HEK293 (cell line): ENCODE measurements around the gene AZIN2.

ENCODE experiments used
- SETDB1 ChIP-seq: IDR thresholded peaks from one replicate; pipeline ENCODE4 v1.6.1; 2017; ENCODE audit warnings: mild to moderate bottlenecking, low read length, moderate library complexity, mixed read lengths; ENCODE audit not compliant: insufficient read length
- ZBTB1 ChIP-seq: fragments of 450-650 bp; formaldehyde crosslinking; IDR thresholded peaks from 2 replicates; pipeline ENCODE4 v1.5.1; 2016; ENCODE audit warnings: missing biosample characterization, missing genetic modification characterization
- ZBTB8A ChIP-seq: fragments of 450-650 bp; formaldehyde crosslinking; IDR thresholded peaks from 2 replicates; pipeline ENCODE4 v1.5.1; 2016; ENCODE audit warnings: missing biosample characterization, missing genetic modification characterization
- ZNF274 ChIP-seq, 2 experiments: fragments of 200-500 bp in 1 of 2; fragments of 450-650 bp in 1 of 2; sonication (Bioruptor generic) in 1 of 2; formaldehyde crosslinking in 1 of 2; IDR thresholded peaks; 2 replicates each; pipeline versions ENCODE4 v1.5.1 to v1.6.1; 2014 to 2016; ENCODE audit warnings: borderline replicate concordance in 1 of 2, inconsistent platforms in 1 of 2, low read length in 1 of 2, missing biosample characterization in 1 of 2, missing genetic modification characterization in 1 of 2
- ZNF514 ChIP-seq: fragments of 450-650 bp; formaldehyde crosslinking; IDR thresholded peaks from 2 replicates; pipeline ENCODE4 v1.5.1; 2016; ENCODE audit warnings: missing biosample characterization, missing genetic modification characterization
- ZNF544 ChIP-seq: fragments of 450-650 bp; formaldehyde crosslinking; IDR thresholded peaks from 2 replicates; pipeline ENCODE4 v1.5.0; 2017; ENCODE audit warnings: missing biosample characterization, missing genetic modification characterization
- ZNF549 ChIP-seq: fragments of 450-650 bp; IDR thresholded peaks from 2 replicates; pipeline ENCODE4 v1.5.1; 2018; ENCODE audit warnings: missing biosample characterization, missing genetic modification characterization, mild to moderate bottlenecking, inconsistent platforms, moderate library complexity
- TF ChIP-seq, protein P1 (sequence below): fragments of 450-650 bp; formaldehyde crosslinking; IDR thresholded peaks from 2 replicates; pipeline ENCODE4 v1.5.1; 2016; ENCODE audit warnings: missing biosample characterization, missing genetic modification characterization
- TF ChIP-seq, protein P2 (sequence below): fragments of 450-650 bp; formaldehyde crosslinking; IDR thresholded peaks from 2 replicates; pipeline ENCODE4 v1.5.1; 2016; ENCODE audit warnings: missing biosample characterization, missing genetic modification characterization
- TF ChIP-seq, protein P3 (sequence below): sonication (generic); formaldehyde crosslinking; IDR thresholded peaks from 2 replicates; pipeline ENCODE4 v1.8.1; 2022; ENCODE audit warnings: mild to moderate bottlenecking, moderate library complexity, missing genetic modification reagents

DNA sequence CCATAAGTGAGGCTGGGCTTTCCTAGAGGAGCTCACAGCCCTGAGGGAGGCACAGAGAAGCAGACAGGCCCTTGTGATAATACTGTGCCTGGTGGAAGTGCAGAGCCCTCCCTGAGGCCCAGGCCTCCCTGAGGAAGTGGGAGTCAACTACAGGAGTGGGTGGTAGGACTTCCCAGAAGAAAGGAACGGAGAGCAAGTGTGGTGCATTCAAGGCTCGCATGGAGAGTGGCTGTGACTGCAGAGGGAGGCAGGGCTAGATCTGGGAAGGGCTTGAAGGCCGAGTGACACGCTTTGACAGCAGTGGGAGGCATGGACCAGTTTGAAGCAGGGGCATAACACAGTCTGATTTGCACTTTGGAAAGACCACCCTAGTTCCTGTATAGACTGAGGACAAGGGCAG, 37.3 kb downstream of the AZIN2 start:
- no peak for TF ChIP-seq ZNF274 (IDR thresholded peaks at IDR 0.05; ENCODE audit: low read length)
- TF ChIP-seq ZNF274 (tag by site-specific recombination; IDR thresholded peaks at IDR 0.05; ENCODE audit: borderline replicate concordance) = no peak
- TF ChIP-seq, protein P1, sequence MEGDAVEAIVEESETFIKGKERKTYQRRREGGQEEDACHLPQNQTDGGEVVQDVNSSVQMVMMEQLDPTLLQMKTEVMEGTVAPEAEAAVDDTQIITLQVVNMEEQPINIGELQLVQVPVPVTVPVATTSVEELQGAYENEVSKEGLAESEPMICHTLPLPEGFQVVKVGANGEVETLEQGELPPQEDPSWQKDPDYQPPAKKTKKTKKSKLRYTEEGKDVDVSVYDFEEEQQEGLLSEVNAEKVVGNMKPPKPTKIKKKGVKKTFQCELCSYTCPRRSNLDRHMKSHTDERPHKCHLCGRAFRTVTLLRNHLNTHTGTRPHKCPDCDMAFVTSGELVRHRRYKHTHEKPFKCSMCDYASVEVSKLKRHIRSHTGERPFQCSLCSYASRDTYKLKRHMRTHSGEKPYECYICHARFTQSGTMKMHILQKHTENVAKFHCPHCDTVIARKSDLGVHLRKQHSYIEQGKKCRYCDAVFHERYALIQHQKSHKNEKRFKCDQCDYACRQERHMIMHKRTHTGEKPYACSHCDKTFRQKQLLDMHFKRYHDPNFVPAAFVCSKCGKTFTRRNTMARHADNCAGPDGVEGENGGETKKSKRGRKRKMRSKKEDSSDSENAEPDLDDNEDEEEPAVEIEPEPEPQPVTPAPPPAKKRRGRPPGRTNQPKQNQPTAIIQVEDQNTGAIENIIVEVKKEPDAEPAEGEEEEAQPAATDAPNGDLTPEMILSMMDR (tag by site-specific recombination) = no peak
- TF ChIP-seq, protein P2, sequence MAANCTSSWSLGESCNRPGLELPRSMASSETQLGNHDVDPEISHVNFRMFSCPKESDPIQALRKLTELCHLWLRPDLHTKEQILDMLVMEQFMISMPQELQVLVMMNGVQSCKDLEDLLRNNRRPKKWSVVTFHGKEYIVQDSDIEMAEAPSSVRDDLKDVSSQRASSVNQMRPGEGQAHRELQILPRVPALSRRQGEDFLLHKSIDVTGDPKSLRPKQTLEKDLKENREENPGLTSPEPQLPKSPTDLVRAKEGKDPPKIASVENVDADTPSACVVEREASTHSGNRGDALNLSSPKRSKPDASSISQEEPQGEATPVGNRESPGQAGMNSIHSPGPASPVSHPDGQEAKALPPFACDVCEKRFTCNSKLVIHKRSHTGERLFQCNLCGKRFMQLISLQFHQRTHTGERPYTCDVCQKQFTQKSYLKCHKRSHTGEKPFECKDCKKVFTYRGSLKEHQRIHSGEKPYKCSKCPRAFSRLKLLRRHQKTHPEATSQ (tag by site-specific recombination) = no peak
- no peak for TF ChIP-seq ZNF514 (tag by site-specific recombination)
- no peak for TF ChIP-seq ZBTB1 (tag by site-specific recombination)
- no peak for TF ChIP-seq SETDB1
- TF ChIP-seq, protein P3, sequence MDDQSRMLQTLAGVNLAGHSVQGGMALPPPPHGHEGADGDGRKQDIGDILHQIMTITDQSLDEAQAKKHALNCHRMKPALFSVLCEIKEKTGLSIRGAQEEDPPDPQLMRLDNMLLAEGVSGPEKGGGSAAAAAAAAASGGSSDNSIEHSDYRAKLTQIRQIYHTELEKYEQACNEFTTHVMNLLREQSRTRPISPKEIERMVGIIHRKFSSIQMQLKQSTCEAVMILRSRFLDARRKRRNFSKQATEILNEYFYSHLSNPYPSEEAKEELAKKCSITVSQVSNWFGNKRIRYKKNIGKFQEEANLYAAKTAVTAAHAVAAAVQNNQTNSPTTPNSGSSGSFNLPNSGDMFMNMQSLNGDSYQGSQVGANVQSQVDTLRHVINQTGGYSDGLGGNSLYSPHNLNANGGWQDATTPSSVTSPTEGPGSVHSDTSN (CRISPR knock-in tag) = no peak
- no peak for TF ChIP-seq ZNF544 (tag by site-specific recombination)
- TF ChIP-seq ZBTB8A (tag by site-specific recombination) = no peak
- TF ChIP-seq ZNF549 (tag by site-specific recombination) = no peak
